Measurements from ENCODE around the gene SHANK3.

- TF ChIP-seq CTCF (IDR thresholded peaks at IDR 0.05; ENCODE audit: insufficient read depth, low read length, poor library complexity, severe bottlenecking), result no peak
- TF ChIP-seq EZH2phosphoT487 (conservative IDR thresholded peaks at IDR 0.05; ENCODE audit: low read length), result no peak
These were observed 45.6 kb upstream of the SHANK3 start for GRCh38 chr22:50626850-50627641.

All from SU-DHL-6 (cell line).